A172 (cell line): ENCODE results near the gene LGMN. TPM values are rescaled to one million over a fixed set of nuclear protein-coding genes. Genes with fewer than 3 reads are reported as not detected.
"Not testable (repeated sequence)": the region's sequence is repeated elsewhere in the genome, so short reads cannot be mapped to it uniquely, and the experiment has no call there.

Experiments
- DNase-seq: peaks from one replicate; pipeline ENCODE4 v3.0.0-alpha.2; 2015; ENCODE audit warnings: low spot score
- total RNA-seq: library from RNA; depleted of rRNA; stranded (reverse); fragments of >200 nt; shearing (Covaris generic); gene quantifications from 2 replicates; pipeline ENCODE4 v1.2.3, GENCODE V29; 2014; rRNA removed

Gene LGMN
- 13.0 and 21.3 TPM in 2 replicates for total RNA-seq

GRCh38 chr14:92748259-92749016, at the start of gene LGMN:
LGMN (minus strand) TSS chr14:92748627; CDS start chr14:92732786, 15,841 bp downstream.
- DNase-seq: peak; percentile 72

- DNase-seq: no peak
Observed at GRCh38 chr14:92794961-92795360, 46.5 kb upstream of the LGMN start.

GRCh38 chr14:92794547-92794941, 46.1 kb upstream of the LGMN start:
- DNase-seq: no peak

- peak; percentile 84 for DNase-seq
Observed at GRCh38 chr14:92793709-92794546, 45.5 kb upstream of the LGMN start, which contains the start of gene GOLGA5. GOLGA5 (plus strand) TSS chr14:92794305; CDS start chr14:92797438, 3,133 bp downstream.

- no peak for DNase-seq
Observed at GRCh38 chr14:92792885-92793284, 44.5 kb upstream of the LGMN start.

- DNase-seq: no peak
Observed at GRCh38 chr14:92789457-92790089, 41.1 kb upstream of the LGMN start.

GRCh38 chr14:92787554-92787953, 39.1 kb upstream of the LGMN start:
- no peak for DNase-seq

GRCh38 chr14:92786427-92786756, 38.0 kb upstream of the LGMN start:
- no peak for DNase-seq

- peak; percentile 41 for DNase-seq
Observed at GRCh38 chr14:92785667-92786426, 37.4 kb upstream of the LGMN start.

GRCh38 chr14:92783813-92784431, 35.5 kb upstream of the LGMN start:
- peak; percentile 33 for DNase-seq

GRCh38 chr14:92781350-92781749, 32.9 kb upstream of the LGMN start:
- DNase-seq: no peak

GRCh38 chr14:92780444-92781232, 32.2 kb upstream of the LGMN start:
- peak; percentile 7 for DNase-seq

- DNase-seq: not testable (repeated sequence)
Observed at GRCh38 chr14:92778868-92779565, 30.6 kb upstream of the LGMN start.

- DNase-seq: not testable (repeated sequence)
Observed at GRCh38 chr14:92775292-92775691, 26.9 kb upstream of the LGMN start.

- no peak for DNase-seq
Observed at GRCh38 chr14:92774572-92774971, 26.1 kb upstream of the LGMN start.

GRCh38 chr14:92770484-92770883, 22.1 kb upstream of the LGMN start:
- no peak for DNase-seq

- no peak for DNase-seq
Observed at GRCh38 chr14:92768795-92769194, 20.4 kb upstream of the LGMN start.

GRCh38 chr14:92768236-92768635, 19.8 kb upstream of the LGMN start:
- not testable (repeated sequence) for DNase-seq
